KMS-11 (cell line): Measurements from ENCODE around the gene ARHGDIA.
A peak's percentile ranks its signal among the peaks of the same experiment; 100 is the strongest.

Experiments used
- H2AFZ ChIP-seq: fragments of 200-600 bp; sonication (generic); 2 replicates; pipeline ENCODE4 v1.6.1; 2016; ENCODE audit warnings: antibody characterized with exemption, mixed run types, low read depth
- H3K27ac ChIP-seq: fragments of 200-600 bp; sonication (generic); 2 replicates; pipeline ENCODE4 v1.6.1; 2016; ENCODE audit warnings: mild to moderate bottlenecking, mixed run types
- H3K27me3 ChIP-seq: fragments of 200-600 bp; sonication (generic); 2 replicates; pipeline ENCODE4 v1.6.1; 2017; ENCODE audit warnings: mild to moderate bottlenecking, low read depth, mixed run types, moderate library complexity; ENCODE audit not compliant: insufficient read depth
- H3K36me3 ChIP-seq: fragments of 200-600 bp; sonication (generic); 2 replicates; pipeline ENCODE4 v1.6.1; 2017; ENCODE audit warnings: mild to moderate bottlenecking, mixed run types; ENCODE audit not compliant: insufficient read depth
- H3K4me1 ChIP-seq: fragments of 200-600 bp; sonication (generic); 2 replicates; pipeline ENCODE4 v1.6.1; 2016; ENCODE audit warnings: mild to moderate bottlenecking, low read depth, mixed run types; ENCODE audit not compliant: poor library complexity, severe bottlenecking
- H3K4me2 ChIP-seq: fragments of 200-600 bp; sonication (generic); 2 replicates; pipeline ENCODE4 v1.7.0; 2016; ENCODE audit warnings: mild to moderate bottlenecking, mixed run types
- H3K4me3 ChIP-seq: fragments of 200-600 bp; sonication (generic); IDR thresholded peaks from 2 replicates; pipeline ENCODE4 v1.6.1; 2017; ENCODE audit warnings: low read depth, low read length, mixed read lengths; ENCODE audit not compliant: insufficient read depth
- H3K79me2 ChIP-seq: fragments of 200-600 bp; sonication (generic); 2 replicates; pipeline ENCODE4 v1.6.1; 2016; ENCODE audit warnings: low read depth, mixed run types; ENCODE audit not compliant: insufficient read depth
- H3K9ac ChIP-seq: fragments of 200-600 bp; sonication (generic); 2 replicates; pipeline ENCODE4 v1.6.1; 2016; ENCODE audit warnings: mild to moderate bottlenecking, mixed run types
- H4K20me1 ChIP-seq: fragments of 200-600 bp; sonication (generic); 2 replicates; pipeline ENCODE4 v1.6.1; 2016; ENCODE audit warnings: mild to moderate bottlenecking, mixed run types; ENCODE audit not compliant: insufficient read depth
- TF ChIP-seq, protein P1 (sequence below): fragments of 200-600 bp; sonication (generic); conservative IDR thresholded peaks from 2 replicates; pipeline ENCODE4 v1.6.1; 2017; ENCODE audit warnings: low read depth, mild to moderate bottlenecking, antibody characterized with exemption, low read length, moderate library complexity, mixed read lengths

Gene ARHGDIA

GRCh38 chr17:81879121-81879520 is 8.0 kb upstream of the ARHGDIA start:
- Histone ChIP-seq H3K4me1 (no peaks in the 10 kb centered on the region), H3K79me2 (peaks cover 11% of the 10 kb centered on the region; the same call in 1 of the 2 replicates), H3K4me2 (no peak overlapping the region), H3K27me3 (no peaks in the 10 kb centered on the region), H3K9ac (no peak overlapping the region), H3K36me3 (peaks cover 17% of the 10 kb centered on the region; the same call in 1 of the 2 replicates), H3K4me3 (no peak overlapping the region), H4K20me1 (no peaks in the 10 kb centered on the region), H3K27ac (no peak overlapping the region), H2AFZ (no peak overlapping the region)
- TF ChIP-seq, protein P1, sequence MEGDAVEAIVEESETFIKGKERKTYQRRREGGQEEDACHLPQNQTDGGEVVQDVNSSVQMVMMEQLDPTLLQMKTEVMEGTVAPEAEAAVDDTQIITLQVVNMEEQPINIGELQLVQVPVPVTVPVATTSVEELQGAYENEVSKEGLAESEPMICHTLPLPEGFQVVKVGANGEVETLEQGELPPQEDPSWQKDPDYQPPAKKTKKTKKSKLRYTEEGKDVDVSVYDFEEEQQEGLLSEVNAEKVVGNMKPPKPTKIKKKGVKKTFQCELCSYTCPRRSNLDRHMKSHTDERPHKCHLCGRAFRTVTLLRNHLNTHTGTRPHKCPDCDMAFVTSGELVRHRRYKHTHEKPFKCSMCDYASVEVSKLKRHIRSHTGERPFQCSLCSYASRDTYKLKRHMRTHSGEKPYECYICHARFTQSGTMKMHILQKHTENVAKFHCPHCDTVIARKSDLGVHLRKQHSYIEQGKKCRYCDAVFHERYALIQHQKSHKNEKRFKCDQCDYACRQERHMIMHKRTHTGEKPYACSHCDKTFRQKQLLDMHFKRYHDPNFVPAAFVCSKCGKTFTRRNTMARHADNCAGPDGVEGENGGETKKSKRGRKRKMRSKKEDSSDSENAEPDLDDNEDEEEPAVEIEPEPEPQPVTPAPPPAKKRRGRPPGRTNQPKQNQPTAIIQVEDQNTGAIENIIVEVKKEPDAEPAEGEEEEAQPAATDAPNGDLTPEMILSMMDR, result no peak

- TF ChIP-seq, protein P1, result no peak
- Histone ChIP-seq H3K36me3 (peaks cover 17% of the 10 kb centered on the region; the same call in 1 of the 2 replicates), H3K4me1 (peaks cover 4% of the 10 kb centered on the region), H3K4me3 (no peak overlapping the region), H3K79me2 (peaks cover 11% of the 10 kb centered on the region; the same call in 1 of the 2 replicates), H3K9ac (no peak overlapping the region), H3K4me2 (no peak overlapping the region), H3K27me3 (no peaks in the 10 kb centered on the region), H3K27ac (no peak overlapping the region), H2AFZ (no peak overlapping the region), H4K20me1 (no peaks in the 10 kb centered on the region)
Measured at GRCh38 chr17:81878294-81878693, 7.2 kb upstream of the ARHGDIA start.

DNA sequence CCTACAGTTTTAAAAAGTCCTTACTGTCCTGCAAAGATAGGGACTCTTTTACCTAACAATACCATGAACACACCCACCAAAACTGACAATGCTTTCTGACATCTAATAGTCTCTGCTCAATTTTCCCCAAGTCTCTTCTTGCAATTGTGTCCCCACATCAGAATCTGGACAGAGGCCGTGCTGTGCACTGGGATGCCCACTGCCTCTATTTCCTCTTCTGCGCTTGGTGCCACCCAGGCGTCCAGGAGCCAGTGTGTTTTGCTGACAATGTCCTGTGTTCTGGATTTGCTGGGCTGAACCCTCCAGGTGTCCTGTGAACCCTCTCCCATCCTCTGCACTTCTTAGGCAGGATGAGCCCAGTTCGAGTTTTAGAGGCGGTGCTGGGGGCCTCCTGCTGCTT is 6.4 kb upstream of the ARHGDIA start:
- H3K4me2 ChIP-seq, result no peak overlapping the region
- H3K9ac ChIP-seq, result no peak overlapping the region
- peaks cover 11% of the 10 kb centered on the region for H3K4me1 ChIP-seq
- TF ChIP-seq, protein P1, result no peak
- H2AFZ ChIP-seq, result no peak overlapping the region
- H4K20me1 ChIP-seq, result no peaks in the 10 kb centered on the region
- H3K79me2 ChIP-seq, result peaks cover 7% of the 10 kb centered on the region; the same call in 1 of the 2 replicates
- no peaks in the 10 kb centered on the region for H3K27me3 ChIP-seq
- H3K27ac ChIP-seq, result no peak overlapping the region
- H3K36me3 ChIP-seq, result peaks cover 17% of the 10 kb centered on the region; the same call in 1 of the 2 replicates
- H3K4me3 ChIP-seq, result no peak overlapping the region

- Histone ChIP-seq H4K20me1 (no peaks in the 10 kb centered on the region), H3K4me1 (peaks cover 36% of the 10 kb centered on the region)
- TF ChIP-seq, protein P1, result peak; percentile 50
Measured at GRCh38 chr17:81871387-81872230, 472 bp upstream of the ARHGDIA start.

More at GRCh38 chr17:81871387-81872230, 472 bp upstream of the ARHGDIA start:
- peaks cover 31% of the 10 kb centered on the region for H3K79me2 ChIP-seq
- H3K4me3 ChIP-seq, result no peak overlapping the region
- peak overlapping the region; percentile 100 for H3K4me2 ChIP-seq
- no peaks in the 10 kb centered on the region for H3K27me3 ChIP-seq
- H3K9ac ChIP-seq, result peak overlapping the region; percentile 100
- peak overlapping the region; percentile 87 for H2AFZ ChIP-seq
- H3K27ac ChIP-seq, result peak overlapping the region; percentile 100
- no peaks in the 10 kb centered on the region for H3K36me3 ChIP-seq
